Activated T-cell treated with anti-CD3 and anti-CD28 coated beads, Interleukin-2, amount 50 U/mL, for 24 hours (primary cell): ENCODE measurements around the gene BCL3.
A peak's percentile ranks its signal among the peaks of the same experiment; 100 is the strongest.

Experiments used
- DNase-seq: peaks from one replicate; pipeline ENCODE4 v3.0.0-alpha.2; 2020
- H3K27ac Mint-ChIP-seq: 2 replicates; pipeline ENCODE4 v1.8.0; 2020; ENCODE audit warnings: mild to moderate bottlenecking, mixed read lengths
- H3K27me3 Mint-ChIP-seq: 2 replicates; pipeline ENCODE4 v1.8.0; 2020; ENCODE audit warnings: mixed read lengths
- H3K36me3 Mint-ChIP-seq: 2 replicates; pipeline ENCODE4 v1.8.0; 2020; ENCODE audit warnings: low read depth, mixed read lengths
- H3K4me1 Mint-ChIP-seq: 2 replicates; pipeline ENCODE4 v1.8.0; 2020; ENCODE audit warnings: low read depth, mixed read lengths
- H3K4me3 Mint-ChIP-seq: 2 replicates; pipeline ENCODE4 v1.8.0; 2020; ENCODE audit warnings: mild to moderate bottlenecking, moderate library complexity, mixed read lengths
- H3K9me3 Mint-ChIP-seq: 2 replicates; pipeline ENCODE4 v1.8.0; 2020; ENCODE audit warnings: mixed read lengths

The BCL3 gene

GRCh38 chr19:44799627-44800346 lies 51.3 kb downstream of the BCL3 start:
- no peak overlapping the region for H3K4me3 Mint-ChIP-seq
- H3K27ac Mint-ChIP-seq = no peak overlapping the region
- no peaks in the 10 kb centered on the region for H3K9me3 Mint-ChIP-seq
- peaks cover 10% of the 10 kb centered on the region for H3K4me1 Mint-ChIP-seq
- no peak for DNase-seq
- H3K27me3 Mint-ChIP-seq = no peaks in the 10 kb centered on the region
- H3K36me3 Mint-ChIP-seq = no peaks in the 10 kb centered on the region

- peak; percentile 86 for DNase-seq
- H3K4me3 Mint-ChIP-seq = no peak overlapping the region
- H3K36me3 Mint-ChIP-seq = no peaks in the 10 kb centered on the region
- no peaks in the 10 kb centered on the region for H3K9me3 Mint-ChIP-seq
- no peaks in the 10 kb centered on the region for H3K27me3 Mint-ChIP-seq
- peaks cover 10% of the 10 kb centered on the region for H3K4me1 Mint-ChIP-seq
- H3K27ac Mint-ChIP-seq = no peak overlapping the region
Observed at GRCh38 chr19:44800461-44800860, 52.0 kb downstream of the BCL3 start.

GRCh38 chr19:44803442-44804428 lies 55.2 kb downstream of the BCL3 start:
- Mint-ChIP-seq H3K27me3 (peaks cover 7% of the 10 kb centered on the region), H3K9me3 (no peaks in the 10 kb centered on the region), H3K27ac (no peak overlapping the region), H3K4me1 (peaks cover 3% of the 10 kb centered on the region), H3K4me3 (no peak overlapping the region), H3K36me3 (no peaks in the 10 kb centered on the region)
- no peak for DNase-seq

- DNase-seq = no peak
- Mint-ChIP-seq H3K9me3 (no peaks in the 10 kb centered on the region), H3K27me3 (peaks cover 27% of the 10 kb centered on the region), H3K36me3 (no peaks in the 10 kb centered on the region), H3K4me1 (peaks cover 5% of the 10 kb centered on the region), H3K4me3 (no peak overlapping the region), H3K27ac (no peak overlapping the region)
Observed at GRCh38 chr19:44806291-44806690, 57.8 kb downstream of the BCL3 start.

GRCh38 chr19:44807162-44807561 lies 58.7 kb downstream of the BCL3 start:
- Mint-ChIP-seq H3K27ac (no peak overlapping the region), H3K4me1 (peaks cover 5% of the 10 kb centered on the region), H3K36me3 (no peaks in the 10 kb centered on the region), H3K4me3 (no peak overlapping the region), H3K27me3 (peaks cover 34% of the 10 kb centered on the region), H3K9me3 (no peaks in the 10 kb centered on the region)
- no peak for DNase-seq

GRCh38 chr19:44807652-44808462 lies 59.3 kb downstream of the BCL3 start:
- no peaks in the 10 kb centered on the region for H3K9me3 Mint-ChIP-seq
- no peaks in the 10 kb centered on the region for H3K36me3 Mint-ChIP-seq
- peaks cover 34% of the 10 kb centered on the region for H3K27me3 Mint-ChIP-seq
- H3K4me3 Mint-ChIP-seq = no peak overlapping the region
- H3K27ac Mint-ChIP-seq = no peak overlapping the region
- H3K4me1 Mint-ChIP-seq = peaks cover 5% of the 10 kb centered on the region
- DNase-seq = no peak

- Mint-ChIP-seq H3K4me3 (no peak within 1 kb of the TSS), H3K27ac (no peak within 1 kb of the TSS), H3K9me3 (no peaks in the 10 kb centered on the region), H3K4me1 (peaks cover 5% of the 10 kb centered on the region), H3K27me3 (peaks cover 34% of the 10 kb centered on the region), H3K36me3 (no peaks in the 10 kb centered on the region)
- peak; percentile 37 for DNase-seq
Observed at GRCh38 chr19:44808463-44809371, 60.2 kb downstream of the BCL3 start, which contains the start of gene BCAM. Gene BCAM (plus strand): TSS chr19:44809103. CDS start chr19:44809125, 22 bp downstream.
